HG02852 (cell line): Measurements from ENCODE around the gene ANO3.
A peak's percentile ranks its signal among the peaks of the same experiment; 100 is the strongest.
"Not testable (repeated sequence)": the region's sequence is repeated elsewhere in the genome, so short reads cannot be mapped to it uniquely, and the experiment has no call there.

ENCODE experiments used
- ATAC-seq: cut with Tn5 transposase; IDR thresholded peaks from one replicate; pipeline ENCODE4 v1.9.1; 2021; ENCODE audit warnings: mild to moderate bottlenecking, moderate library complexity; ENCODE audit not compliant: unreplicated experiment

Gene ANO3

DNA sequence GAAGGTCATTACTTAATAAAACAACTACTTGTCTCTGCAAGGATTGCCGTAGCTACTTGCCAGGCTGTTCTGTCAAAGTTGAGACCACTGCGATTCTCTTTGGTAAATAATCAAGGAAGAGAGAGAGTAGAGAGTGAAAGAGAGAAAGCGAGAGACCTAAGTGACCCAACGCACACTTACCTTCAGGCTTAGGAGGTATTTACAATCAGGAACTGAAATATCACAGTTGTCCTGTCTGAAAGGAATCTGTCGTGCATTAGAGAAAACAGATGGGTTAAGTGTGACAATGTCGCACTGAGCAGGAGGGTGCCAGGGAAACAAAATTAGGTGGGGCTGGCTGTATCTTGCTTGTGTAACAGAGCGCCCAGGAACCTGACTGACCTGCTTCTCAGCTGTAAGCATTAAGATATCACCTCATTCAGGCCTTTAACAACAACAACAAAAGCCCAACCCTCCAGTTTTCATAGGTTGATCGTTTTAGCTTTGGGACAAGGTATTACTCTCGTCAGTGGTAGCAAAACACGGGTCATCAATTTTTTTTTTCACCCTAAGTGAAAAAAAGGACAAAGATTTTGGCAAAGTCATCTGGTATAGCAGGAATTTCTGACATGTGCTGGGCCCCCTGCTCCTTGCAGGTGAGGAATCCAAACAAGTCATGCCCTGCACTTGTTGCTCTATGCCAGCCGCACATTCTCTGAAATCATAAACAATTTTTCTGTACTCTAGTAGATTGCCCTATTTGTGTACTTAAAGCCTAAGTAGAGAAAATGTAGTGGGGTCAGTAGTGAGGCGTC is 240.1 kb downstream of the ANO3 start, which contains the start of gene MUC15:
MUC15 (minus strand) TSS at position 403 of the 794 bp plus-strand sequence. CDS start 5,169 bp downstream, outside the sequence.
- ATAC-seq, result no peak

DNA sequence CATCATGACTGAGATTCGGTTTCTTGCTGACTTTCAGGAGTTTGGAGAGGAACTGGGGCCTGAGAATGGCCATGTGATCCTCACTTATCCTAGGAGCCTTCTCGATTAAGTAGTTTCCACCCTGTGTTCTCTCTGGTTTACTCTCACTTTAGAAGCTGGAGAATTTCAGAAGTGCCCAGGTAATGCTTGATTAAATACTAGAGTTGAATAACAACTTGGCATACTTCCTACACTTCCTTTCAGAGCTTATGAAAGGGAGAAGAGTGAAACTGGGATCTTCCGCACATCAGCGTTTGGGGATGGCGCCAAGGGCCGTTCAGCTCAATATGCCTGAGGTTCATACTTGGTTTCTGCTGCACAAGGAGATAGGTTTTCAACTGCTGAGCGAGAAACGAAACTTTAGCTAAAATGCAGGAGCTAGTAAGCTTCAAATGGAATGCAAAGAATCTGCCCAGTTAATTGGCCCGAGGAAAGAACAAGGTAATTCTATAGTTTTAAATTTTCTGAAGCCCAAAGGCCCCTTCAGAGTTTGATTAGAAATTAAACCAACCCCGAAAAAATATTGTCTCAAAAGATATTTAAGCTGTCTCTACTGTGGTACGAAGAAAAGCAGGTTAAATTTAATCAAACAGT is 241.0 kb downstream of the ANO3 start:
- ATAC-seq, result no peak

DNA sequence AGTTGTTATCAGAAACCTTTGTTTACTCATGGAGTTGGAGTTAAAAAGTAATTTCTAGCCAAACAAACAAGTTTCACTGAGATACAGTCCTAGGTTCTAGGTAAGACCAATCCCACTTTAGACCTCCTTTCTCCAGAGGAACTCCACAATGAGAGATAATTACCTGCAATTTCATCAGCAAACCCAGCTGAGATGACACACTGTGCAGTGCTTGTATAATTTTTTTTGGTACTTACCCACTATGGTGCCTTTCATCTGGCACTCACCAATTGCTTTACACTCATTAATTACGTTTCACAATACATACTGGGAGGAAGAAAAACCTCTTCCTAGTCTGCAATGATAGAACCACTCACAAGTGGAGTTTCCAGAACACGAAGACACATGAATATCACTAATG is 242.0 kb downstream of the ANO3 start:
- ATAC-seq, result no peak

DNA sequence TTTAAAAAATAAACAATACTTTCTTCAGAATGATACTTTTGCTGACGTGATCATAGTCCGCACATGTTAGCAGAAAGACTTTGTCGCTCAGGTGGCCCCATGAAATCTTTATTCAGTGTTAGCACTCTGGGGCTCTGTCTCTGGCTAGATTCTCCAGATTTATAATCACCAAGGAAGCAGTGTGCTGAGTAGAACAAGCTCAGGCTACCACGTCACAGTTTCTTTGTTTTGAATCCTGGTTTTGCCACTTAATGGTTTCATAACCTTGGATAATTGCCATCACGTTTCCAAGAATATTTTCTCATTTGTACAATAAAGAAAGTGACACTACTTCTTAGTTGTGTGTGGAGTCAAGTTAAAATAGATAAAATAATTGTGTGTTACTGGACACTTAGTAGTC is 244.0 kb downstream of the ANO3 start:
- no peak for ATAC-seq

DNA sequence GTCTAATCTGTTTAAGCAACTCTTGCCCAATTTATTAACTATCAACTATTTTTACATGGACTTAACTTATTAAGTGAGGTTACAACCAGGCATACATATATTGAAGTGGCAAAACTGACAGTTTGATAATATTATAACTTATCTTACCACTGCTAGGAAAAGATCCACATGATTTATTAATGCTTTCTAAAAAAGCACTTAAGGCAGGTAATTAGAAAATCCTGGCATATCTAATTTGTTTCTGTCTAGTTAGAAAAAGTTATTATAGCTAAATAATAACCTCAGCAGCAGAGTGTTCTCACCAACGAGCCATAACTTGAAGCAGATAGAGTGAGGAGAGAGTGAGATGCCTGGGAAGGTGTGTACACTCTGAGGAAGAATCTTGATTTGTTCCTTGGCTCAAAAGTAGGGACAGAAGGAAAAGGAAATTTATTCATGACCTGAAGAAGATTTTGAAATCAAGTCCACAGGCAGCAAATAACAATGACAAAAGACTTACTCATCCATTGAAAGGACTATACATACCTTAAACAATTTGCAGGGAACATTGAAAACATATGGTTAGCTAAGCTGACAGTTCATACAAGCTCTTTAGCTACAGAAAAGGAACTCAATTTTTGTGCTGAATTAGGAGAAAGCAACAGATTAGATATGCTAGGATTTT is 247.2 kb downstream of the ANO3 start:
- ATAC-seq, result no peak

DNA sequence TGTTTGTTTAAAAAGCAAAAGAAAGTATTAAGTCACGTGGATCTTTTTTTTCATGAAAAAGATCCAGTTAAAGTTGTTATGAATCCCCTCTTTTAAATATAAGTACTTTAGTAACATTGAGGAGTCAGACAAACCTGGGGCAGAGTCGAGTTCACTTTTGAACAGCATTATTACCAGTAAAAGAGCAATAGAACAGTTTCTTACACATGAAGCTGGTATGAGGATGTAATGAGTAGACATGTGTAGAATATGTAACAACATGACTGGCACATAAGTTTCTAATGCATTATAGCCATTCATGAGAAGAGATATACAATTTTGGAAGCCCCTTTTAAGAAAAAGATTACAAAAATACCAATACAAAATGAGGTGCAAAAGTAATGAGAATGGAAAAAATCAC is 247.8 kb downstream of the ANO3 start:
- no peak for ATAC-seq

DNA sequence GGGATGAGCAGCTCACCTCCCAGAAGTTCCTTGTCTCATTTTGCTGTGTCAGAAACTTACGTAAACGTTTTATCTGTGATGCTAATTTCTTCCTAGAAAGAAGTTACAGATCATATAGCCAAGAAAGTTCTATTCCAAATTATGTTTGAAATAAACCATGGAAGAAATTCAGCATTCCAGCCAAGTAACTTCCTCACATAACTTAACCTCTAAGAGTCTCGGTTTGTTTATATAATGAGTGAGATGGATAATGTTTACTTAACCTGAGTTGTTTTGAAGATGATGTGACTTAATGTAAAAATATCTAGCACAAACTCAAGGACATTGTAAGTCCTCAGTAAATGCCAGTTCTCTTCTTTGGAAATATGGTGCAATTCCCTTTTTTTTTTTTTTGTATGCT is 249.0 kb downstream of the ANO3 start:
- no peak for ATAC-seq

DNA sequence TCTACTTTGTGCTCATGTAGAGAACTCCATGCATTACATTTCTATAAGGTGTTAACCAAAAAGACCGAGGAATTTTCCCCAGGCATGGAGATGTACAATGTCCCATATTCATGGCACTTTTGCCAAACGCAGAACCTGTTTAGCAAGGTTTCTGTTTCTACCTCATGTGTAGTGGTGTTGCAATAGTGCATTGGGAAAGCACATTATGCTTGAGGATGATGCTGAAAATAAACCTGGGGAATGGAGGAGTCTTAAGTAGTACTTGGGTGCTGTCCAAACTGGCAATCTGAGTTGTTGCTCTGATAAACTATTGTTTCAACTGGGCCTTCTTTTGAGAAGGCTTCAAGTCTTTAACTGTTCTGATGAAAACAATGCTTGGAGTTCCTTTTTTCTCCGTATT is 251.6 kb downstream of the ANO3 start:
- no peak for ATAC-seq

DNA sequence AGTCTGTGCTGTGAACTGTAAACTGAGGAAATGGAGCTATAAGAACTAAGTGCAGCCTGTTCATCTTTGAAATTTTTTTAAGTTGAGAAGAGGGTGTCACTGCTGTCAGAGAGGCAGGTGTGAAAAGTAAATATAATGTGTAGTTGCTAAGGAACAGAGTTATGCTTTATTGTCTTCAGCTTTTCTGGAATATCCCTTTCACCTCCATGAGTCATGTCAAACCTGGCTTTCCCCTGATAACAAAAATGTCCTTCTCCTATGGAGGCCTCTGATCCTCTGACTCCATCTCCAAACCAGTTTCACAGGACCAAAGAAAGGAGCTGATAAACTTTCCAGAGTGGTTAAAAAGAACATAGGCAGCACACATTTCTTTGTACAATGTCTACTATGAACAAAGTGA is 252.9 kb downstream of the ANO3 start:
- ATAC-seq, result no peak

DNA sequence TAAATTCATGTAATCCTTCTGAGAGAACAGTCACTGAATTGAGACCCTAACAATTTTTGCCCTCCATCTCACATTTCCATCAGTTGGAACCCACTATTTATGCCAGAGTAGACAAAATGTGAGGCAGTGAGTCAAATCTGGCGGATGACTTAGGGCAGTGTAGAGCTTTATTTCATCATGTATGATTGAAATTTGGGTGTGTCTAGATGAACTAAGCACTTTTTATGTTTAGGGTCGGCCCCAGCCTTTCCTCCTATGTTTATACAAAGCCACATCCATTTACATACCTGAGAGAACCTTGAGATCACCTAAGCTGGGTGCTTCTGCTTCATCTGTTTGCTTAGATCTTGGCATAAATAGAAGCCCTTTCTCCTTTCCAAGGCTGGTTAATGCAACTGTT is 255.1 kb downstream of the ANO3 start:
- ATAC-seq, result no peak

DNA sequence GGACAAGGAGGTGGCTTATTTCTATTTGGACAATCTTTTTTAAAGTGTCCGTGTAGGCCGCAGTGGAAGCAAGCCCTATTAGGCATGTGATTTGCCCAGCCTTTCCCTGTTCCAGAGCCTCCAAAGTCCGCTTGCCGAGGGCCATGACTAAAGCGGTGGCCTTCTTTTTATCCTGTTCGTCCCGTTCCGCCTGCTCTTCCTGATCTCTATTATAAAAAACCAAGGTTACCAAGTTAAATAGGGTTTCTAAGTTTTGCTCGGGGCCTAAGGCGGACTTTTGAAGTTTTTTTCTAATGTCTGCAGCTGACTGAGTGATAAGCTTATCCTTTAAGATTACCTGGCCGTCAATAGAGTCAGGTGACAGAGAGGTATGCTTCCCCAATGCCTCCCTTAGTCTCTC is 261.8 kb downstream of the ANO3 start:
- ATAC-seq, result no peak

DNA sequence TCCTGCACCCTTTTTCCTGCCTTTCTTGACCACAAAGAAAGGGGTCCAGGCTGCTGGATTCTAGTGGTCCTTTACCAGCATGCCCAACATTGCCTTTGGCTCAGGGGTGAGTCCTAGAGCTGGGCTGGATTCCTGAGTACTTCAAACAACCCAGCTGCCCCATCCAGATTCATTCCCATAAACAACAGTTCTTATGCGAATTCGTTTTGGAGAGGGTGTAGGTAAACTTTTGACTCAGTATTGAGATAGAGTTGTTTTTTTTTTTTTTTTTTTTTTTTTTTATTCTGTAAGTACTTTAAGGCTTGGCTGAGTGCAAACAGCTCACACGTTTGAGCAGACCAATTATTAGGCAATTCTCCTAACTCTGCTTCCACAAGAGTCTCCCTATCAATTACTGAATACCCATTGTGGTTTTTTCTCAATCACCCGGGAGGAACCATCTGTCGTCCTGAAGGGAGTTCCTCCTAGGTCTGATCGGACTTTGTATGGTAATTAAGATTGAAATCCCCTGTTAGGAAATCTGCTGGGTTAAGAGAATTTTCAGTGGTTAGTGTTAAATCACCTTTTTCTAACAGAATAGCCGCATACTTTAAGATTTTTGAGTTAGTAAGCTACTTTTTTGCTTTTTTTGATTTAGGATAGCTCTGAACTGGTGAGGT is 263.4 kb downstream of the ANO3 start:
- ATAC-seq, result not testable (repeated sequence)

DNA sequence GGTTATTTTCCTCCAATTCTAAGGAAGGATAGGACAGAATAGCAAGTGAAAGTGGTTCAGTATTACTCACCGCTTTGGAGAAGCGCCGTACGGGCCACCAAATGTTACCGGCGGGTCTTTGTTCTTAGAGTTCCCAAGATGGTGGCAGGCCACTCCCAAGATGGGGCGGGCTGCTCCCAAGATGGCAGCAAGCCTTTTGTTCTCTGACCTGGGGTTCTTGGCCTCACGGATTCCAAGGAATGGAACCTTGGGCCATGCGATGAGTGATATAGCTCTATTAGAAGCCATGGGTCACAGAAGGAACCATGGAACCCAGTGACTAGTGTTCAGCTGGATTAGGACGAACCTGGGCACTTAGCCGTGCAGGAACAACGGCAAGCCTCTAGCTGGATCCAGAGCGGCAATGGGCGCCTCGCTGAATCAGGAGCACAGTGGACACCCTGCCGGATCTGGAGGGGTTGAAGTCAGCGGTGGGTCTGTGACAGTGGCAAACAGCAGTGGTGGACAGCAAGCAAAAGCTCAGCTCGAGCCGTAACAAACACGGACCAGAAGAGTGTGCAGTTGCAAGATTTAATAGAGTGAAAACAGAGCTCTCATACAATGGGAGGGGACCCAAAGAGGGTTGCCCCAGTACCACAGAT is 265.2 kb downstream of the ANO3 start:
- ATAC-seq, result not testable (repeated sequence)

DNA sequence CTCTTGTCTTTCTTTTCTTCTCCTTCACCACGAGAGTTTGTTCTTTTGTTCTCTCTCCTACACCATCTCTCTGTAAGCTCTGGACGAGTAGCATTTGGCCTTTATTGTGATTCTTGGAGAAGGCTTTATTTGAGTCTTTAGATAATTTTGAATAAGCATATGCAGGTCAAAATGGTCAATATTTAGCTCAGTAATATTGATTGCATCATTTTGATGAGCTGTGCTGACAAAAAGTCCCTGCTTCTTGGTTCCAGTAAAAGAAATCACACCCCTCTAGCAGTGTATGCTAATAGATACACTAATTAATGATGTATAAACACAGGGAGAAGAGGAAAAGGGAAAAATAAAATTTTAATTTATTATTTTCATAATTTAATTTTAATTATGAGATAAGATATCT is 266.0 kb downstream of the ANO3 start:
- ATAC-seq, result no peak

DNA sequence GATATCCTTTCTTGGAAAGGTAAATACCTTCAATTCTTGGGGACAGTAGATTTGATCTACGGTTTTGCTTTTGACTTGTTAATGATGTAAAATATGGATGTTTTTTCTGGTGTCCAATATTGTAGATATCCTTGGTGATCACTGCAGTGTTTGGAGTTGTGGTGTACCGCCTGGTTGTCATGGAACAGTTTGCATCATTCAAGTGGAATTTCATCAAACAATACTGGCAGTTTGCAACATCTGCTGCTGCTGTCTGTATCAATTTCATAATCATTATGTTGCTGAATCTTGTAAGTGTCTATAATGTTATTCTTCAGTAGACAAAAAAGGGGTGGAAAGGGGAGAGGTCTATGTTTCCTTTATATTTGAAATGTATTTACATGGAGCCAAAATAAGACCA is 267.5 kb downstream of the ANO3 start:
- no peak for ATAC-seq

DNA sequence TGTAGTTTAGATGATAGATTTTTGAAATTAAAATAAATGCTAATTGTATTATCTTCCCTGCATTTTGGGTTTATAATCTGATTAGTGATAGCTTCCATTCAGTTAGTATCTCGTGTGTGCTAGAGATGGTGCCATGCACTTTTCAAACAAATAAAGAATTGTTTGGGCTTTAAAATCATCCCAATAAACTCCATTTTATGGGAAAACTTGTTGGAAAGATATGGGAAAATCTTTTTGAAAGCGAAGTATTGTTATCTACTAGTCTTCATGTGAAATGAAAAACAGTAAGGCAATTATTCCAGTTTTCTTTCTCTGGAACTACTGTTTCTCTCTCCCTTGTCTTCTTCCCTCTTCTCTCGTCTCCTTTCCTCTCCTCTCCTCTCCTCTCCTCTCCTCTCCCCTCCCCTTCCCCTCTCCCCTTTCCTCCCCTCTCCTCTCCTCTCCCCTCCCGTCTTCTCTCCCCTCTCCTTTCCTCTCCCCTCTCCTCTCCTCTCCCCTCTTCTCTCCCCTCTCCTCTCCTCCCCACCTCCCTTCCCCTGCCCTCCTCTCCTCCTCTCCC is 268.0 kb downstream of the ANO3 start:
- no peak for ATAC-seq

DNA sequence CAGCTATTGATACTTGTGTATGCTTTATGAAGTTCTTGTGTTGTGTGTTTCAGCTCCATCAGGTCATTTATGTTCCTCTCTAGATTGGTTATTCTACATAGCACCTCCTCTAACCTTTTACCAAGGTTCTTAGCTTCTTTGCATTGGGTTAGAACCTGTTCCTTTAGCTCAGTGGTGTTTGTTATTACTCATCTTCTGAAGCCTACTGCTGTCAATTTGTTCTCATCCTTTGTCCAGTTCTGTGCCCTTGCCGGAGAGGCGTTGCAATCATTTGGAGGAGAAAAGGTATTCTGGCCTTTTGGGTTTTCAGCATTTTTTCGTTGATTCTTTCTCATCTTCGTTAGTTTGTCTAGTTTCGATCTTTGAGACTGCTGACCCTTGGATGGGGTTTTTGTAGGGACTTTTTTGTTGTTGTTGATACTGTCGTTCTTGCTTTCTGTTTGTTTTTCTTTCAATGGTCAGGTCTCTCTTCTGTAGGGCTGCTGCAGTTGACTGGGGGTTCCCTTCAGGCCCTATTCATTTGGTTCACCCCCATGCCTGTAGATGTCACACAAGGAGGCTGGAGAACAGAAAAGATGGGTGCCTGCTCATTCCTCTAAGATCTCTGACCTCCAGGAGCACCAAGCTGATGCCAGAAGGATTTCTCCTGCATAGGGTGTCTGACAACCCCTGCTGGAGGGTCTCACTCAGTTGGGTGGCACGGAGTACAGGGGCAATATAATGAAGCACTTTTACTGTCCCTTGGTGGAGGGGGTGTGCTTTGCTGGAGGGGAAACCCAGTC is 276.0 kb downstream of the ANO3 start:
- peak; percentile 72 for ATAC-seq

DNA sequence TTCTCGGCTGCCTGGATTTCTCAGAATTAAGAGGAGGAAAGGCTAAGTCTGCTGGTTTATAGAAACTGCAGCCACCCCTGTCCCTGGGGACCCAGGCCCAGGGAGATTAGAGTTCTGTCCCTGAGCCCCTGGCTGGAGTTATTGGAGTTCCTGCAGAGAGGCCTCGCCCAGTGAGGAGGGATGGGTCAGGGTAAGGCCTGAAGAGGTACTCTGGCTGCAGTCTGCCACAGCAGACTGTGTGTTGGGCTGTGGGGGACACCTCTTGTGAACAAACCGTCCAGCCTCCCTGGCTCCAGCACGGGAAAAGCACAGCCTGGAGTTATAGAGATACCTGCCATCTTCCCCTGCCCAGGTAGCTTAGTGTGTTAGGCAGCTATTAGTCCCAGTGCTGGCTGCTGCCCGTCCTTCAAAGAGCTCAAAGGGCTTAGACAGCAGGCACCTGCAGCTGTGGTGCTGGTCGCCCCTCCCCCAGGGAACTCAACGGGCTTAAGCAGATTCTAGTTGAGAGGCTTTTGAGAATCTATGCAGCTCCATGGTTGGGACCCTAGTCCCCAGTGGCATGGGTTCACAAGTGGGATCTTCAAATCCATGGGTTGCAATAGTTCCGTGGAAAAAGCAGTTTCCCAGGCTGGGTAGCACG is 276.7 kb downstream of the ANO3 start:
- peak; percentile 30 for ATAC-seq

DNA sequence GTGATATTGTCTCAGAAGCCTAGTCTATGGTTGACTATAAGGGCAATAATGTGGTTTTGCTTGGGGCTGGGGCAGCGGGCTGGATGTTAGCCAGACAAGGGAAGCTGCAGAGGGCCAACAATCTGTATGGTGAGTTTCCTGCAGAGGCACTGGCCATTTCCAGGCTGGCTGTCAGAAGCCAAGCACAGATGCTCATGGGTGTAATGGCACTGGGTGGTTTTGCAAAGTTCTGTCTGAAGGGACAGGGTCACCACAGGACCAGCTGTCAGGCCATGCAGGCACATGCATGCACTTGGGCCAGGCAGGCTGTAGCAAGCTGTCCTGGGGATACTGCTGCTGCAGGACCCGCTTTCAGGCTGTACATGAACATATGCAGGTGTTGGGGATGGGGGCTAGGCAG is 281.8 kb downstream of the ANO3 start:
- no peak for ATAC-seq
